NCI-H524 treated with DMSO at 0.1 percent for 48 hours (cell line): ENCODE measurements around the gene E2F3.
"Not testable (repeated sequence)": the region's sequence is repeated elsewhere in the genome, so short reads cannot be mapped to it uniquely, and the experiment has no call there.

Experiments
- DNase-seq: peaks from one replicate; lab custom pipeline; 2025; lab: John Stamatoyannopoulos, UW

Gene E2F3

DNA sequence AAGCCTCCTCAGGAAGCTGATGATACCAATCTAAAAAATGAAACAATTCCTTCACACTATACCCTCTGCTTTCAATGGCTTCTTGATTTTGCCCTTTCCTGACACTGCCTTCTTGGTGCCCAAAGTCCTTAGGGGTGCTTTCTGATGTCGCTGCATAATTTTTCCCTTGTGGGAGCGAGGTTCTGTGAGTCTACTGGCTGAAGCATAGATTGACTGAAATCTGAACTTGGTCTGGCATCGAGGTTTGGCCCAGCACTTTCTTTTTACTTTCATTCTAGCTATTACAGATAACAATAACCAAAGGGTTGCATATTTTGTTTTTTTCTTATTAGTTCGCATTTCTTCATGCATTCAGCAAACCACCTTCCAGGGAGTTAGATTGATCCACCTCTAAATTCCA, 65.8 kb downstream of the E2F3 start:
- DNase-seq: no peak

DNA sequence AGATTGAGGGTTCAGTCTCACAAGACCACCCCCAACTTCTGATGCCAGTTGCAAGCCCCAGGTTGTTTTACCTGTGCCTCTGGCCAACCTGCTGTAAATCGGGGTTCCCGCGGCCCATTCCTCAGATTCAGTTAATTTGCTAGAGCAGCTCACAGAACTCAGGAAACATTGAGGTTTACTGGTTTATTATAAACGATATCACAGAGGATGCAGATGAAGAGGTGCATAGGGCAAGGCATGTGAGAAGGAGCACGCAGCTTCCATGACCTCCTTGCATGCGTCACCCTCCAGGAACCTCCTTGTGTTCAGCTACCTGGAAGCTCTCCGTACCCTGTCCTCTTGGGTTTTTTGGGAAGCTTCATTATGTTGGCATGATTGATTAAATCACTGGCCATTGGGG, 66.5 kb downstream of the E2F3 start:
- no peak for DNase-seq

DNA sequence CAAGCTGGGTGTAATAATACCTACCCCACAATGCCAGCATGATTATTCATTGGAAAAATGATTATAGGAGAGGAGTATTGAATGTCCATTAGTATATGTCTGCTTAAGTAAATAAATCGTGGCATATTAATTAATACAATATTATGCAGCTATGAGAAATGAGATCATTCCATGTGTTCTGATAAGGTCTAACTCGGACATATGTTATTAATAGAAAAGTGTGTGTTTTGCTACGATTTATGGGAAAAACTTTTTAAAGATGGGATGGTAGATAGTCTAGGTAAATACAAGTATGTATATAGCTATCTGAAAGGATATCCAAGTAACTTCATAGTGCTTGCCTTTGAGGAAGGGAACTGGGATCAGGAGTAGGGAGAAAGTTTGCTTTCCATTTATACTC, 71.1 kb downstream of the E2F3 start:
- no peak for DNase-seq

DNA sequence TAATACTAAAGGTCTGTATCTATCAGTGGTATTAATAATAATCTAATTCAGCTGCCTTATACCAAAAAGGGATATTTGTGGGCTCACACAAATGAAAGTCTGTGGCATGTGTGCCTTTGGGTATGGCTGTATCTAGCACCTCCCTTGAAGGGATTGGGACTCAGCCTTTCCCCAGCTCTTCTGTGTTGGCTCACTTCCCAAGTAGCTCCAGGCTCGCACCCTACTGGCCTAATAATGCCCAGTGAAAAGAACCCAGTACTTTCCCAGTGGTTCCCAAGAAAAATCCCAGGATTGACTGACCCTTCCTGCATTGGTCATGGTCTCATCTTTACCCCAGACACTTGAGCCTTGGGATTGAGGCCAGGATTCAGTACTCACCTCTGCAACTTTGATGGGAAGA, 71.8 kb downstream of the E2F3 start:
- DNase-seq: no peak

DNA sequence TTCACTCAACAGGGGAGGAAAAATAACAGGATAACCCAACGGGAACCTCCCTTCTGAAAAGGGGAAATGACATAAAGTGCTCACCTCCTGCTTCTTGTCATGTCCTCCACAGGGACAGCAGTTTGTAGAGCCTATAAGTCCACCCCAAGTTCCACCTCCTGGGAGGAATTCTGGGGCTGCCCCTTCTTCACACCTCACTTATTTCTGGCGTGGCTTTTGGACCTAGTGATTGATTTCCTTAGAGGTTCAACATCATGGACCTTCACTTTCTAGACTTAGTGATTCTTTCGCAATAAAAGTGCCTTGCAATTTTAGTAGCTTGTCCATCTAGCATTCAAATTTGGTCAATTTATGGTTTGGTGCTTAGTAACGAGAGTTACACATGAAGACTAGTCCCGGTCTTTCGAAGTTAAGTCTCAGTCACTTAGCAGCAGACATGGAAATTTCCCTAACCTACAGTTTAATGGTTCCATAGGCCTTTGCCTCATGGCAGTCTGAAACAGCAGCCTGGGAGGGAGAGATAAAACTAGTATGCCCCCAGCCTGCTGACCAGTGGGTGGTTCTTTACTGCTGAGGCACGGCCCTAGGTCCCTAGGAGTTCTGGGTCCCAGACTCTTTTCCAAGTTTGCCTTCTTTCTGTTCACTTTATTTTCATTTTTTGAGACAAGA, 73.3 kb downstream of the E2F3 start:
- no peak for DNase-seq

DNA sequence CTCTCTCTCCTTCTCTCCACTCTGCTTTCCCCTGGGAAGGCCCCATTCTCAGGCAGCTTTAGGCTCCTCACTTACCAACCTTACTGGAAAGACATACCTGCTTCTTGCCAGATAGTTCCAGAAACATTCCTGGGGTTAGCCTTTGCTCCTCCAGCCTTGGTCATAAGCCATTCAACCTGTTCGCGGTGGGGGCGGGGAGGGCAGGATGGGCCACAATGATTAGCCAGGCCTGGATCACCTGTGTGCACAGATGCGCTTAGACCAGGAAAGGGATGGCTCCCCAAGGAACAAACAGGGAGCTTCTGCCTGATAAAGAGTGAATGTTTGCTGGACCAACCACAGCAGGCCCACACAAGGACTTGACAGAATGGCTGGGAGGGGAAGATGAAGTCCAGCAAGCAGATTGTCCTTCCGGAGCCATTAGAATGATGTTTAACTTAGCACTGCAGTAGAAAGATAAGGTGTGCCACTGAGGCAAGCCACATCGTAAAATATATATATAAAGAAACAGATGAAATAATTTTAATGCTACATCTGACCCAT, 74.9 kb downstream of the E2F3 start:
- DNase-seq: no peak

DNA sequence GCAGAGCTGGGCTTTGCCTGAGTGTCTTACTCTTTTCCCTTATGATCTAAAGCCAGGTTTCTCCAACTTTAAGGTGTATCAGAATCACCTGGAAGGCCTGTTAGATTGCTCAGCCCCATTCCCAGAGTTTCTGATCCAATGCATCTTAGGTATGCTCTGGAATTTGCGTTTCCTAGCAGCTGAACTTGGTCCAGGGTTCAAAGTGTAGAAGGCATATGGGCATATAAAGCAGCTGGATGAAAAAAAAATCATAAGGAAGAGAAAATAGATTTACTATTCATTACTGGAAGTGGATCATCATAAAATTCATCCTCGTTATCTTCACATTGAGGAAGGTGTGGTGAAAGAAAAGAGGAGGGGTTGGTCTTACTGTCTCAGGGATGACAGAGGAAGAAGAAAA, 75.8 kb downstream of the E2F3 start:
- DNase-seq: no peak

DNA sequence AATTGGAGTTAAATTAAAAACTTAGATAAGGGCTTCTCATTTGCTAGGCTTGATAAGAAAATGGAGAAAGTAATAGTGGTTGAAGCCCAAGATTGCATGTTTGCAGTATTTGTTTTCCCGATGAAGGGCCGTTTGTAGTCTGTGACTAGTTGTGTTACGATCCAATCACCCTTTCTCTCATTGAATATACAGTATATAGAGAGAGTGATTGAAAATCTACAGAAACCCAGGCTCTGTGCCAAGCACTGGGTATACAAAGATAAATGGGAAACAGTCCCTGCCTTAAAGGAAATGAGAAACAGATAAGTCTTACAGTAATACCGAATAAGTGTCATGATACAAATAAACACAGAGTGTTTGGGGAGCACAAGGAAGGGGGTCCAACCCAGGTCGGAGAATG, 77.4 kb downstream of the E2F3 start:
- DNase-seq: no peak

DNA sequence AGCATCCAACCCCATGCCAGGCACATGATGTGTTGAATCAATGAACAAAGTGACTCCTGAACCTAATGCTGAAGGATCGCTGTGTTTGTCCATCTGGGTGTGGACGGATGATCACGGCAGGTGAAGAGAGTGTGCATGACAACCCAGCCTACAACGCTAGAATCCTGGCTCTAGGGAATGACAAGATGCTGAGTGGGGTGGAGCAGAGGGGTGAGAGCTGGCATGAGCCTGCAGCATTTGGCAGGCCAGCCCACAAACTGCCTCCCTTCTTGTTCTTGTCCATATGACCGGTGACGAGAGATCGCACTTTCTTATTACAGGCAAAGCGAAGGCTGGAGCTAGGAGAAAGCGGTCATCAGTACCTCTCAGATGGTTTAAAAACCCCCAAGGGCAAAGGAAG, 77.8 kb downstream of the E2F3 start:
- DNase-seq: no peak

DNA sequence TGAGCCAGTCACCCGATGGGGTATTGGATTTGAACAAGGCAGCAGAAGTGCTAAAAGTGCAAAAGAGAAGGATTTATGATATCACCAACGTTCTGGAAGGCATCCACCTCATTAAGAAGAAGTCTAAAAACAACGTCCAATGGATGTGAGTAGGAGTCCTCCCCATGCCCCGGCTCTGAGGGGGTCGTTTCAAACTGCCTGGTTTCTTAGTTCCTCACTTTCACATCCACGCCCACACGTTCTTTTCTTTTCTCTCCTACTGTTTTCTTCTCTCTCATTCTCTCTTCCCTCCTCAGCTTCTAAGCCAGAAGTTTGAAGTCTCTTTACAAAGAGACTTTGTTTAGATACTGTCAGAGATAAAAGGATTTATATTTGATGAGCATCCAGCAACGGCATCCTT, 79.6 kb downstream of the E2F3 start:
- DNase-seq: no peak

DNA sequence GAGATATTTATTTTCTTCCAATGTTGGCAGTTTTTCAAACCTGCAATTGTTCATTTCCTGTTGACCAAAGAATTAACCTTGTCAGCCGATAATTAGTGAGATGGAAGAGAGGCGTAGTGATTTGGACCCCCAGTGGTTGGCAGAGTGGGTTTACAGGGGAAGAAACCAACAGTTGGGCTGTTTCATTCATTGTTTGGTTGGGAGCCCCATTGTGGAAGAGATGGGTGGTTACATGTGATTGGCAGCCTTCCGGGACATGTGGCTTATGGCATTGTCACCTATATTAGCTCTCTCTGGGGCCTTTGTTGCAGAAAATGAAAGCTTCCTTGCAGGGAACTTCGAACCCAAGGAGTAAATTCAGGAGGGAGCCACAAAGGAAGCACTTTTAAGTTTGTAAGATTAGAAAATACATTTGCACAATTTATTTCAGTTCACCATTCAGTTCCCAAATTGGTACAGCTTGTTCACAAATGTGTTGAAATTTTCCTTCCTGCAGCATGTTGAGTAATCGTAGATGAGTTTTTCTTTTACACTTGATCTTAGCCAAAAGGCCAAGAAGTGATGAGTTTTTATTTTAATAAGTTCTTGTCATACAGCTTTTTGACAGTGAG, 82.3 kb downstream of the E2F3 start:
- no peak for DNase-seq

DNA sequence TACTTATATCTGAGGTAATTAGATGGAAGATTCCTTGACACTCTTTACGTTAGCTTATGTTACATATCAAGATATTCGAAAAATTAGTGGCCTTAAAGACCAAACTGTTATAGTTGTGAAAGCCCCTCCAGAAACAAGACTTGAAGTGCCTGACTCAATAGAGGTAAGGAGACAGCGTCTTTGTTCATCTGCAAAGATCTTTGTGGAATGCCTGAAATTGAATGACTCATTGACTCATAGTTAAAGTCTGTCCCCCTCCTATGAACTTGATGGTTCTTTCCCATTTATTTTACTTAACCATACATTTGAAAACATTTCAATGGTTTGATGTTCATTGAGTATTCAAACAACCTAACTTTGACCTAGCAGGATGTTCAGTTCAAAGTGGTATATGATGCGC, 85.0 kb downstream of the E2F3 start:
- DNase-seq: no peak

DNA sequence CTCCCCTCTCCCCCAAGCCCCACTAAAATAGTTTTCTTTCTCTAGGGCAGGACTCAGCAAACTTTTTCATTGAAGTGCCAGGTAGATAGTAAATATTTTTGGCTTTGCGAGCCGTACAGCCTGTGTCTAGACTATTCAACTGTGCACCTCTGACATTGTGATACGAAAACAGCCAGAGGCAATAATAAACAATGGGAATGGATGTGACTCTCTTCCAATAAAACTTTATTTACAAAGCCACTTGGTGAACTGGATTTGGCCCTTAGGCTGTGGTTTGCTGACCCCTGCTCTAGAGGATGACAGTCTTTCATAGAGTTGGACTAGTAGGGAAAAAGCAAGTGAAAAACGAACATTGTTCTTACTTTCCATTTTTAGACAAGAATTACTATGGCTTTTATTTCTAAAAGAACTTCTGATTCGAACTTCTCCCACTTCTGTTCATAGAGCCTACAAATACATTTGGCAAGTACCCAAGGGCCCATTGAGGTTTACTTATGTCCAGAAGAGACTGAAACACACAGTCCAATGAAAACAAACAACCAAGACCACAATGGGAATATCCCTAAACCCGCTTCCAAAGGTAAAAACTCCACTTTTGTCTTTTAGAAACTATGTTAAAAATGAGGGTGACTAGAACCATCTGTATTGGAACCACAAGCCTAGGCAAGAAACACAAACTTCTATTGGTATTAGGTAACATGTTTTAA, 86.1 kb downstream of the E2F3 start:
- no peak for DNase-seq

DNA sequence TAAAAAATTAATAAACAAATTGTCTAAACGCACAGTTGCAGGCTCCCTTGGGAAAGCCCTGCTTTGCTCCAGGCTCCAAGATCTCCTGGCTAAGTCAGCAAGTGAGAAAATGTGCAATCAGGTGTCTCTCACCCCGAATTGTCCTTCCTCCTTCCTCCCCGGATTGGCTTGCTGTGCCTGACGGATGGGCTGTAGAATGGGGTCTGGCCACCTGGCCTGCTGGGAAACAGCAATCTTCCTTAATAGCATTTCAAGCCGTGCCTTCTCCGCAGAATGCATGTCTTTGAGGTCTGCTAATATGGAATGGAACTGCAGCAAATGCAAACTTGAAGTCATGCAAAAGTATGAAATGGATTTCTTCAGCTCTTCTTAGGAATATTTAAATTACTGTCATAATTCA, 88.9 kb downstream of the E2F3 start:
- no peak for DNase-seq

DNA sequence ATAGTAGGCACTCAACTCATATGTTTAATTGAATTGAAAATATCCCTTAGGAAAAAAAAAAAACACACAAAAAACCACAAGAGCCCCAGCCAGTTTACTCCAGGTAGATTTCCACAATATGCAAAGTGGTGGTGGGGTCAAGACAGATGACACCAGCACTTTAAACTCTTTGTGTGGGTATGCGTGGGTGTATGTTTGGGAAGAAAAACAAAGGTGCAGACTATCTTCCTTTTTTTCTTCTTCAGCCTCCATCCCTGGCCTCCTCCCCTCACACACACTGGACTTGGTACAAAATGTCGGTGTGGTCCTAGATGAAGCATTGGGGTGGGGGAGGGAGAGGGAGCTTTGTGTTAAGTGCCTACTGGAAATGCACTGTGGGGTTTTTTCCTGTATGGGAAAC, 90.4 kb downstream of the E2F3 start:
- DNase-seq: no peak

DNA sequence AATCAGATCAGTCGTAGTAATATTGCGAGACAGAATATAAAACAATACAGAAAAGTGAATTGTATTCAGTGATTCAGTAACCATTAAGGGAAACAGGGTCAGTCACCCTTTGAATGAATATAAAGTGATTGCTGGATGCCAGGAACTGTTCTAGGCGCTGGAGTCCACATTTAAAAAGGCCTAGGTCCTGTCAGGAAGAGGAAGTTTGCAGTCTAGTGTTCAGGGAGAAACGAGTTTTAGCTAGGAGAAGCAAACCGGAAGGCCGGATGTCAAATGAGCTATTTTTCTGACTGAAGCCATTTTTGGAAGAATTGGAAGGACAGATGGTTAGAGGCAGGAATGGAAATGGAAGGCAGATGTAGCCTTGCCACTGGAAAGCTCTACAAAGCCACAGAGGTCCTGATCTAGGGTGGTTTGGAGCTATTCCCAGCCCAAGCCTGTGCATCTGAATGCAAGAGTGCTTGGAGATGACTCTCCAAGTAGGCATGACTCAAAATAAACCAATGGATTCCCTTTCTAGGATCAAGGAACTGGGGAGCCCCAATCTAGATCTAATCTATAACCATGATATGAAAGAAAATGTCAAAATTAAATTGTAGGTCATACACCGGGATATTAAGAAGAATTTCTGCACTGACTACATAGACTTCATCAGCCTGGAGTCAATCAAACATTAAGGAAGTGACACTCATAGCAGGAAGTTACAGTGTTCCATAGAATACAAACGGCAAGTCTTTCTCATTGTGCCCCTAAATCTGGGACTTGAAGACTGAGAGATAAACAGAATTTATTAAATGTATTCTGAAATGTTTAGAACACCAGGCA, 95.7 kb downstream of the E2F3 start:
- DNase-seq: no peak

DNA sequence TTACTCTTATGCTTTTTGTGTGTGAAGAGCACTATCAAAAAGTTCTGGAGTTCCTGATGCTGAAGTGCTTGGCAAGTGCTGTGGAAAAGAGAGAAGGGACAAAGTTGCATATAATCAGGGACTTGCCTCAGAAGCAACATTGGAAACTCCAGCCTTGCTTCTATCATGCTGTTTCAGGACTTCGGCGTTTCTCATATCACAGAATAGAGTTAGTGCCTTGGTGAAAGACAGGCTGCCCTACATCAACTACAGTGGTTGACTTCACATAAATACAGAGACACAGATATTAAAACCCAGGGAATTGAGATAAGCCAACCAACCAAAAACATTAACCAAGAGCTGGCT, 96.3 kb downstream of the E2F3 start:
- no peak for DNase-seq

DNA sequence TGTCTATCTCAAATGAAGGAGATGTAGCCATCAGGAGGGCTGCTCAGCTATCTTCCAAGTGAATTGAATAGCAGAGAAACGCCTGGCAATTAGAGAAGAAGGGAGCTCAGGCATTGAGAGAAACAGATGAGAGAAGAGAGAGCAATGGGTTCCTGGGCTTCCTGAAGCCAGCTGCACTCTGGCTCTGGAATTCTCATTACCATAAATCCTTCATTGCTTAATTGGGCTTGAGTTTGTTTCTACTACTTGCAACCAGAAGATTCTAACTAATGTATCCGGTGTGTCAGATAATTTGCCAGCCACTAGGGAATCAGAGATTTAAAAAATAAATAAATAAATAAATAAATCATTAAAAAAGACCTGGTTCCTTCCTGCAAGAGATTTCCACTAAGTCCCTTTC, 107.5 kb downstream of the E2F3 start:
- DNase-seq: no peak

DNA sequence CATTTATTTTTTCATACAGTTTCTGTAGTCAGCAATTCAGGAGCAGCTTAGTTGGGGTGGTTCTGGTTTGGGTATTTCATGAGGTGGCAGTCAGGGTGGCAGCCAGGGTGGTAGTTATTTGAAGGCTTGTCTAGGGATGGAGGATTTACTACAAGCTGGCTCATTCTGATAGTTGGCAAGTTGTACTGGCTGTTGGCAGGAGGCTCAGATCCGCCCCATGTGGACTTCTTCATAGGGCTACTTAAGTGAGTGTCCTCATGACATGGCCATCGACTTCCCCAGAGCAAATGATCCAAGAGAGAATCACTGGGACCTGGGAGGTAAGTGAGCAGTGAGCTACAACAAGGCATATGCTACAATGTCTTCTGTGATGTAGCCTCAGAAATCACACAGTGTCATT, 110.2 kb downstream of the E2F3 start:
- no peak for DNase-seq

DNA sequence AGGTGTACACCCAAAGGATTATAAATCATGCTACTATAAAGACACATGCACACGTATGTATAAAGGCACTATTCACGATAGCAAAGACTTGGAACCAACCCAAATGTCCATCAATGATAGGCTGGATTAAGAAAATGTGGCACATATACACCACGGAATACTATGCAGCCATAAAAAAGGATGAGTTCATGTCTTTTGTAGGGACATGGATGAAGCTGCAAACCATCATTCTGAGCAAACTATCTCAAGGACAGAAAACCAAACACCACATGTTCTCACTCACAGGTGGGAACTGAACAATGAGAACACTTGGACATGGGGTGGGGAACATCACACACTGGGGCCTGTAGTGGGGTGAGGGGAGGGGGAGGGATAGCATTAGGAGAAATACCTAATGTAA, 123.5 kb downstream of the E2F3 start:
- DNase-seq: not testable (repeated sequence)

DNA sequence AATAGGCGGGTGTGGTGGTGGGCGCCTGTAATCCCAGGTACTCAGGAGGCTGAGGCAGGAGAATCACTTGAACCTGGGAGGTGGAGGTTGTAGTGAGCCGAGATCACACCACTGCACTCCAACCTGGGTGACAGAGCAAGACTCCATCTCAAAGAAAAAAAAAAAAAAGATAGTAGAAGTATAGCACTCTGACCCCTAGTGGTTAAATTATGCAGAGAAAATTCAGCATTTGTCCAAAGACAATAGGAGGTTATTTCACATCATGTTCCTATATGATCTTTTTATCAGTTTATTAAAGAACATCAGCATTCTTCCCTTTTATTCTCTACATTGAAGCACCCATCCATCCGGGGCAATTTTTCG, 127.4 kb downstream of the E2F3 start:
- not testable (repeated sequence) for DNase-seq

DNA sequence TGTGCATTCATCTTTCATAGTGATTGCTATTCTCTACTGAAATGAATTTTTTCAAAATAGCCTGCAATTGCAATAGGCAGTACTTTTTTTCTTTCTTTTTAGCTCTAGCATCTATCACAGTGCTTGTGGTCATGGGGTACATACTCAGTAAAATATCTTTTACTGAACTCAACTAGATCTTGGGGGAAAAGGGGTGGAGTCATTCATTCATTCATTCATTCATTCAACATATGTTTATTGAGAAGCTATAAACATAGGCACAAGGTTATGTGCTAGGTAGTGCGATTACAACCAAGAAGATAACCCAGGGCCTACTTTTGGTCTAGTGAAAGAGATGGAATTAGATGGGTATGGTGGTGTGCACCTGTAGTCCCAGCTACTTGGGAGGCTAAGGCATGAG, 131.2 kb downstream of the E2F3 start:
- DNase-seq: no peak
